Type B pancreatic cell (in vitro differentiated cells): ENCODE data around the gene RPS3. TPM values are rescaled to one million over a fixed set of nuclear protein-coding genes. Genes with fewer than 3 reads are reported as not detected.

ENCODE experiments used
- DNase-seq: peaks from one replicate; pipeline ENCODE4 v3.0.0; 2021; ENCODE audit warnings: mixed read lengths; ENCODE audit not compliant: unreplicated experiment; ENCODE audit errors: extremely low spot score
- H3K27ac Mint-ChIP-seq: 2 replicates; pipeline ENCODE4 v1.8.0; 2021; ENCODE audit warnings: mild to moderate bottlenecking, mixed read lengths
- H3K27me3 Mint-ChIP-seq: 2 replicates; pipeline ENCODE4 v1.8.0; 2021; ENCODE audit warnings: mixed read lengths
- H3K36me3 Mint-ChIP-seq: 2 replicates; pipeline ENCODE4 v1.8.0; 2021; ENCODE audit warnings: mixed read lengths
- H3K4me1 Mint-ChIP-seq: one replicate; pipeline ENCODE4 v1.8.0; 2021; ENCODE audit warnings: mixed read lengths; ENCODE audit not compliant: unreplicated experiment
- H3K4me3 Mint-ChIP-seq: 2 replicates; pipeline ENCODE4 v1.8.0; 2021; ENCODE audit warnings: mild to moderate bottlenecking, mixed read lengths
- H3K9me3 Mint-ChIP-seq: 2 replicates; pipeline ENCODE4 v1.8.0; 2021; ENCODE audit warnings: mixed read lengths
- CTCF ChIP-seq: fragments of 200-600 bp; sonication (generic); conservative IDR thresholded peaks from 2 replicates; pipeline ENCODE4 v1.5.0; 2021; ENCODE audit warnings: antibody characterized with exemption, mild to moderate bottlenecking
- total RNA-seq: library from RNA; stranded (reverse); gene quantifications from 2 replicates; pipeline ENCODE4 v1.2.1, GENCODE V29; 2021; ENCODE audit warnings: low replicate concordance

Gene RPS3
- total RNA-seq, 1 donor from 2014 or later: 3,442 TPM

DNA sequence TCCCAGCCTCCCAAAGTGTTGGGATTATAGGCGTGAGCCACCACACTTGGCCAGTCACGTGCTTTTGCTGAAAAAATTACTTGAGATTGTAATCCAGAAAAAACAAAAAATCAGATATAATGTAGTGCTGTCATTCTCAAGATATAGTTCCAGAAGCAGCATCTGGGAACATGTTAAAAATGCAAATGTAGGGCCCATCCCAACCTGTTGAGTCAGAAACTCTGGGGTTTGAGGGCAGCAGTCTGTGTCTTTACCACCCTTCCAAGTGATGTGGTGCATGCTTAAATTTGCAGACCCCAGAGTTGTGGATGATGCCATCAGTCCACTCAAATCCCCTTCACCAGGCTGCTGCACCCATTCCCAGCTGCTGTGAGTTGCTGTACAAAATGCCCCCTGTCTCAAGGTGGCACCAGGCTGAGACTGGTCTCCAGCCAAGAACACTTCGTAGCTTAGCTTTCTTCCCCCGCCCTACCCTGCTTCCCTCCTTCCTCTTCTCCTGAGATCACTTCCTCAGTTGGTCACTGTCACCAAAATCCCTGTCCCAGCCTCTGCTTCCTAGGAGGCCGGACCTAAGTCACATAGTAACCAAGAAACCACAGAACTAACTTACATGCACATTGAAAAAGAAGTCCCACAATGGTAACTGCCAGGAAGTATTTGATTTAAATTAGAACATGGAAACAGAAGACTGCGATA, 29.6 kb upstream of the RPS3 start:
- no peaks in the 10 kb centered on the region for H3K9me3 Mint-ChIP-seq
- H3K4me1 Mint-ChIP-seq: peaks cover 7% of the 10 kb centered on the region
- no peaks in the 10 kb centered on the region for H3K36me3 Mint-ChIP-seq
- no peak overlapping the region for H3K4me3 Mint-ChIP-seq
- DNase-seq: no peak
- H3K27ac Mint-ChIP-seq: peak overlapping the region; percentile 6
- TF ChIP-seq CTCF: no peak
- peaks cover 4% of the 10 kb centered on the region for H3K27me3 Mint-ChIP-seq

GRCh38 chr11:75371949-75372876, 27.1 kb upstream of the RPS3 start:
- TF ChIP-seq CTCF: no peak
- H3K4me1 Mint-ChIP-seq: peaks cover 7% of the 10 kb centered on the region
- no peaks in the 10 kb centered on the region for H3K9me3 Mint-ChIP-seq
- H3K27ac Mint-ChIP-seq: peak overlapping the region; percentile 83
- peaks cover 4% of the 10 kb centered on the region for H3K27me3 Mint-ChIP-seq
- no peak for DNase-seq
- peak overlapping the region; percentile 75 for H3K4me3 Mint-ChIP-seq
- no peaks in the 10 kb centered on the region for H3K36me3 Mint-ChIP-seq

DNA sequence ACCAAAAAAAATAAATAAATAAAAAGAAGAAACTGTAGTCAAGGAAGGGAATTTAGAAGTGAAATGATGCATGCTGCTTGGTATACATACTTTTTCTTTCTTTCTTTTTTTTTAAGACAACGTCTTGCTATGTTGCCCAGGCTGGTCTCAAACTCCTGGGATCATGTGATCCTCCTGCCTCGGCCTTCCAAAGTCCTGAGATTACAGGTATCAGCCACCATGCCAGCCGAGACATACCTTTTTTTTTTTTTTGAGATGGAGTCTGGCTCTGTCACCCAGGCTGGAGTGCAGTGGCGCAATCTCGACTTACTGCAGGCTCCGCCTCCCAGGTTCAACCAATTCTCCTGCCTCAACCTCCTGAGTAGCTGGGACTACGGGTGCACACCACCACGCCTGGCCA, 26.1 kb upstream of the RPS3 start:
- peaks cover 7% of the 10 kb centered on the region for H3K4me1 Mint-ChIP-seq
- peaks cover 4% of the 10 kb centered on the region for H3K27me3 Mint-ChIP-seq
- no peak overlapping the region for H3K27ac Mint-ChIP-seq
- DNase-seq: no peak
- no peaks in the 10 kb centered on the region for H3K9me3 Mint-ChIP-seq
- no peaks in the 10 kb centered on the region for H3K36me3 Mint-ChIP-seq
- TF ChIP-seq CTCF: no peak
- no peak overlapping the region for H3K4me3 Mint-ChIP-seq

DNA sequence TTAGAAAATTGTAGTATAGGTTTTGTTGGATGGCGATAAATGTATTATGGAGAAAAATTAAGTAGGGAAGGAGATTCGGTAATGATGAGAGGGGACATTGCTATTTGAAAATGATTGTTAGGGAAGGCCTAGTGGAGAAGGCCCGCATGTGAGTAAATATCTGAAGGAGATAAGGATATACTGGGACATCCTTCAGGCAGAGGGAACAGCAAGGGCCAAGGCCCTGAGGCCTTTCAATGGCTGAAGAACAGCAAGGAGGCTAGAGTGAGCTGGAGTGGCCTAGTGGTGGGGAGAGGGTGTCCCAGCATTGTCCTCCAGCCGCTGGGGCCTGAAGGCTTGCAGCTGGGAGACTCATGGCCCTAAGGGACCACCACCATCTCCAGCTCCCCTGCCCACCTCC, 24.7 kb upstream of the RPS3 start:
- TF ChIP-seq CTCF: no peak
- no peaks in the 10 kb centered on the region for H3K36me3 Mint-ChIP-seq
- H3K27ac Mint-ChIP-seq: no peak overlapping the region
- no peak for DNase-seq
- peaks cover 4% of the 10 kb centered on the region for H3K27me3 Mint-ChIP-seq
- no peaks in the 10 kb centered on the region for H3K9me3 Mint-ChIP-seq
- no peak overlapping the region for H3K4me3 Mint-ChIP-seq
- peaks cover 7% of the 10 kb centered on the region for H3K4me1 Mint-ChIP-seq

- H3K9me3 Mint-ChIP-seq: peaks cover under 1% of the 10 kb centered on the region
- peaks cover 11% of the 10 kb centered on the region for H3K4me1 Mint-ChIP-seq
- no peak for TF ChIP-seq CTCF
- no peak for DNase-seq
- no peak overlapping the region for H3K27ac Mint-ChIP-seq
- no peak overlapping the region for H3K4me3 Mint-ChIP-seq
- peaks cover 4% of the 10 kb centered on the region for H3K27me3 Mint-ChIP-seq
- no peaks in the 10 kb centered on the region for H3K36me3 Mint-ChIP-seq
Measured at GRCh38 chr11:75375626-75376025, 23.7 kb upstream of the RPS3 start.
